Esophagus muscularis mucosa (tissue), 4 donors: Measurements from ENCODE around the gene ARNT2. TPM values are rescaled to one million over a fixed set of nuclear protein-coding genes. Genes with fewer than 3 reads are reported as not detected.

ENCODE experiments used
- DNase-seq: peaks from one replicate; pipeline ENCODE4 v3.0.0-alpha.2; 2017; ENCODE audit errors: extremely low spot score
- H3K27ac ChIP-seq, 4 donors: fragments of 200-600 bp; sonication (generic); replicated peaks in 1 of 4; 1 replicate in 3 of 4; 2 replicates in 1 of 4; pipeline ENCODE4 v1.5.1; 2016 to 2019; ENCODE audit warnings: mild to moderate bottlenecking in 1 of 4
- H3K27me3 ChIP-seq, 4 donors: fragments of 200-600 bp; sonication (generic); one replicate each; pipeline versions ENCODE4 v1.5.1 to v1.6.0; 2016 to 2019
- H3K36me3 ChIP-seq, 4 donors: fragments of 200-600 bp; sonication (generic); one replicate each; pipeline ENCODE4 v1.5.1; 2016 to 2019
- H3K4me1 ChIP-seq, 4 donors: fragments of 200-600 bp; sonication (generic); one replicate each; pipeline ENCODE4 v1.5.1; 2016 to 2019
- H3K4me3 ChIP-seq, 4 donors: fragments of 200-600 bp; sonication (generic); 1 replicate in 2 of 4; 2 replicates in 2 of 4; pipeline ENCODE4 v1.5.1; 2016 to 2019; ENCODE audit warnings: mild to moderate bottlenecking in 4 of 4, moderate library complexity in 1 of 4
- H3K9me3 ChIP-seq, 4 donors: fragments of 200-600 bp; sonication (generic); 1 replicate in 3 of 4; 2 replicates in 1 of 4; pipeline ENCODE4 v1.5.1; 2016 to 2019
- EP300 ChIP-seq: sonication (generic); formaldehyde crosslinking; IDR thresholded peaks from one replicate; pipeline ENCODE4 v1.6.1; 2017; ENCODE audit warnings: antibody characterized with exemption
- POLR2A ChIP-seq: fragments of 450-650 bp; IDR thresholded peaks from one replicate; pipeline ENCODE4 v1.6.1; 2017; ENCODE audit warnings: antibody characterized with exemption, moderate library complexity, mild to moderate bottlenecking, low read depth
- POLR2AphosphoS5 ChIP-seq, 2 donors: sonication (generic); formaldehyde crosslinking; IDR thresholded peaks; one replicate each; pipeline ENCODE4 v1.6.1; 2017; ENCODE audit warnings: antibody characterized with exemption in 2 of 2
- WGBS: methylation state at CpG from one replicate; pipeline ENCODE4 v1.1.5; 2018; 5-methylcytosine and 5-hydroxymethylcytosine counted together
- intact Hi-C: fragments of 100-400 bp; cut with DNase I; formaldehyde crosslinking; loops from one replicate; pipeline ENCODE4 v1.15.1; 2023
- total RNA-seq, 4 donors: library from RNA; depleted of rRNA; stranded (reverse); fragments of >200 nt; gene quantifications; one replicate each; pipeline versions ENCODE4 v1.1.0 to v1.2.1, GENCODE V29; 2016
- TF ChIP-seq, protein P1 (sequence below), 3 experiments: fragments of 200-600 bp in 2 of 3; fragments of 450-650 bp in 1 of 3; sonication (generic) in 2 of 3; IDR thresholded peaks; one replicate each; pipeline ENCODE4 v1.5.1; 2017 to 2019; ENCODE audit warnings: antibody characterized with exemption in 3 of 3, mild to moderate bottlenecking in 2 of 3, moderate library complexity in 1 of 3

Gene ARNT2
- total RNA-seq, 4 donors from 2014 or later = 5.4 to 14.6 (median 8.2) TPM

DNA sequence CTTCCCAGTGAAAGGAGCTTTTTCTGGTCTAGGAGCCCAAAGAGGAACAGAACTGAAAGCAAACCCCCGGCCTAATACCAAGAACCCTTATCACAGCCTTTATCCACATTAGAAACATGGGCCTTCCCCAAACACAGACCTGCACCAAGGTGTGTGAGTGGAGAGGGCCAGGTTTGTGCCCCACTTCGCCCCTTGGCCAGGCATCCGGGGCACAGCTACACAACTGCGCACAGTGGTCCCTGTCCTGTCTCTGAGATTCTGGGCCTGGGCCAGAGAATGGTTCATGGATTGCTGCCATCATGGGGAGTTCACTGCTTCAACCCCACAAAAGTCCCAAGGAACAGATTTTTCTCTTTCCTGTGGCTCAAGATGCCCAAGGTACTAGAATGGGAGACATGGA lies 165.5 kb downstream of the ARNT2 start:
- Histone ChIP-seq H3K27me3 (no peaks in the 10 kb centered on the region), H3K4me1 (peaks cover 0 to 12% (median 8%) of the 10 kb centered on the region in 4 donors), H3K36me3 (peaks cover 0 to 12% (median 1%) of the 10 kb centered on the region in 4 donors), H3K27ac (no peak overlapping the region), H3K9me3 (no peaks in the 10 kb centered on the region), H3K4me3 (no peak overlapping the region)
- no peak for DNase-seq
- 91% methylated on average over 4 of the region's 4 CpGs for WGBS
- TF ChIP-seq, protein P1, sequence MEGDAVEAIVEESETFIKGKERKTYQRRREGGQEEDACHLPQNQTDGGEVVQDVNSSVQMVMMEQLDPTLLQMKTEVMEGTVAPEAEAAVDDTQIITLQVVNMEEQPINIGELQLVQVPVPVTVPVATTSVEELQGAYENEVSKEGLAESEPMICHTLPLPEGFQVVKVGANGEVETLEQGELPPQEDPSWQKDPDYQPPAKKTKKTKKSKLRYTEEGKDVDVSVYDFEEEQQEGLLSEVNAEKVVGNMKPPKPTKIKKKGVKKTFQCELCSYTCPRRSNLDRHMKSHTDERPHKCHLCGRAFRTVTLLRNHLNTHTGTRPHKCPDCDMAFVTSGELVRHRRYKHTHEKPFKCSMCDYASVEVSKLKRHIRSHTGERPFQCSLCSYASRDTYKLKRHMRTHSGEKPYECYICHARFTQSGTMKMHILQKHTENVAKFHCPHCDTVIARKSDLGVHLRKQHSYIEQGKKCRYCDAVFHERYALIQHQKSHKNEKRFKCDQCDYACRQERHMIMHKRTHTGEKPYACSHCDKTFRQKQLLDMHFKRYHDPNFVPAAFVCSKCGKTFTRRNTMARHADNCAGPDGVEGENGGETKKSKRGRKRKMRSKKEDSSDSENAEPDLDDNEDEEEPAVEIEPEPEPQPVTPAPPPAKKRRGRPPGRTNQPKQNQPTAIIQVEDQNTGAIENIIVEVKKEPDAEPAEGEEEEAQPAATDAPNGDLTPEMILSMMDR (IDR thresholded peaks at IDR 0.05) = no peak
- no peak for TF ChIP-seq POLR2AphosphoS5 (IDR thresholded peaks at IDR 0.05)
- TF ChIP-seq POLR2A = no peak
- TF ChIP-seq EP300 = no peak
- intact Hi-C loops = loop anchor here (2.0 to 5.0 kb wide), 2 partner anchors 113 to 403 kb away; no protein-coding TSS in a partner anchor

DNA sequence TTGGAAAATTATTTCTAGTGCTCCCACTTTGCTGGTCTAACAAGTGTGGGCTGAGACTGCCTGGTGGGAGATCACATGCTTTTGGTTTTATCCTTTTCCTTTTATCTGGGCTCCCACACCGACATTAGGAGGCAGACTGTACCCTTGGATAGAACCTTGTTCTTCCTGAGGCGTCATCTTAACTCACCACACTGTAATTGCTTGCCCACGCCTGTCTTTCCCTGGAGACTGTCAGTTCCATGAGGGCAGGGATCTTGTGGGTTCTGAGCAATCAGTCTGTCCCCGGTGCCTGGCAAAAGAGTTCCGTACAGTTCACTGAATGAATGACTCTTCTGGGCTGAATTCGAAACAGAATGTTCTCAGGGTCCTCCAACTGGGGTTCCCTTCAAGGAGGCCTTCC lies 166.4 kb downstream of the ARNT2 start:
- H3K27me3 ChIP-seq = no peaks in the 10 kb centered on the region
- intact Hi-C loops = no loop called here
- no peaks in the 10 kb centered on the region for H3K9me3 ChIP-seq
- no peak for DNase-seq
- H3K4me1 ChIP-seq = peaks cover 0 to 12% (median 8%) of the 10 kb centered on the region in 4 donors
- H3K4me3 ChIP-seq = no peak overlapping the region
- H3K36me3 ChIP-seq = peaks cover 0 to 20% (median 5%) of the 10 kb centered on the region in 4 donors
- TF ChIP-seq POLR2AphosphoS5 (IDR thresholded peaks at IDR 0.05) = no peak
- TF ChIP-seq POLR2A = no peak
- TF ChIP-seq EP300 = no peak
- TF ChIP-seq, protein P1 (IDR thresholded peaks at IDR 0.05) = no peak
- 87% methylated on average over 6 of the region's 6 CpGs for WGBS
- no peak overlapping the region for H3K27ac ChIP-seq

DNA sequence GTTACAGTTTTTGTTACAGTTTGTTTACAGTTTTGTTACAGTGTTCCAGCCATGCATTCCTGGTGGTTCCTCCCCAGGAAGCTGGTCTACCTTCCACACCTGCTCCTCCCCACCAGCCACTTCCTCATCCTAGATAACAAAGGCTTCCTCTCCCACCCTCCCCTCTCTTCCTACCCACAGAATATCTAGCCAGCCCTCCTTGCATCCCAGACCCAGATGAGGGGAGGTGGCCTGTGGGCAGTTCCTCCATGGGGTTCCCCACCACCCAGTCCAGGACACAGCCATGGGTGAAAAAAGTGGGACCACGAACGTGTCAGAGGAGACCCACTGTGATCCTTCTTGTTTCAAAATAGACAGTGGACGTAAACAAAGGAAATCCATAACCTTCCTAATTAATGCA lies 168.2 kb downstream of the ARNT2 start:
- no peak for DNase-seq
- H3K27me3 ChIP-seq = no peaks in the 10 kb centered on the region
- H3K9me3 ChIP-seq = no peaks in the 10 kb centered on the region
- H3K36me3 ChIP-seq = peaks cover 0 to 29% (median 9%) of the 10 kb centered on the region in 4 donors
- H3K4me3 ChIP-seq = no peak overlapping the region
- TF ChIP-seq, protein P1 (IDR thresholded peaks at IDR 0.05) = no peak
- TF ChIP-seq POLR2A = no peak
- no peak for TF ChIP-seq POLR2AphosphoS5 (IDR thresholded peaks at IDR 0.05)
- TF ChIP-seq EP300 = no peak
- intact Hi-C loops = no loop called here
- H3K27ac ChIP-seq = no peak overlapping the region
- WGBS = 83% methylated on average over 3 of the region's 3 CpGs
- H3K4me1 ChIP-seq = peaks cover 0 to 9% (median 8%) of the 10 kb centered on the region in 4 donors

DNA sequence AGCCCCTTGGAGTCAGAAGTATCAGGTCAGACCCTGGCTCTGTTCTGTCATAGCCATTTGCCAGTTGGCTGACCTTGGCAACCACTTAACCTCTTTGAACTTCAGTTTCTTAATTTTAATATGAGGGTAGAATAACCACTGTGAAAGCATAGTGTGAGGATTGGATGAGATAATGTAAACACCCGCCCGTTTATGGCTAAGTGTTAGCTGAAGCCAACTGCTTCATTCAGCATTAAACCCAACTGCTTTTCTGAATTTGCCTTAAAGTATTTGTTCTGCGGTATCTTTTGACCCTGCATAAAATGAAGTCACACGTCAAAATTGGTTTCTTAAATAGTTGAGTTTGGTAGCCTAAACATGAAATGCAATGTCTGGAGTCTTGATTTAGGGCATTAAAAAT lies 169.4 kb downstream of the ARNT2 start:
- no peaks in the 10 kb centered on the region for H3K27me3 ChIP-seq
- H3K9me3 ChIP-seq = no peaks in the 10 kb centered on the region
- H3K4me3 ChIP-seq = no peak overlapping the region
- no peak overlapping the region for H3K27ac ChIP-seq
- intact Hi-C loops = no loop called here
- DNase-seq = no peak
- H3K36me3 ChIP-seq = peaks cover 0 to 41% (median 15%) of the 10 kb centered on the region in 4 donors
- 72% methylated on average over 4 of the region's 4 CpGs for WGBS
- TF ChIP-seq, protein P1 (IDR thresholded peaks at IDR 0.05) = no peak
- TF ChIP-seq POLR2A (no peak), POLR2AphosphoS5 (IDR thresholded peaks at IDR 0.05) (no peak), EP300 (no peak)
- H3K4me1 ChIP-seq = no peaks in the 10 kb centered on the region

DNA sequence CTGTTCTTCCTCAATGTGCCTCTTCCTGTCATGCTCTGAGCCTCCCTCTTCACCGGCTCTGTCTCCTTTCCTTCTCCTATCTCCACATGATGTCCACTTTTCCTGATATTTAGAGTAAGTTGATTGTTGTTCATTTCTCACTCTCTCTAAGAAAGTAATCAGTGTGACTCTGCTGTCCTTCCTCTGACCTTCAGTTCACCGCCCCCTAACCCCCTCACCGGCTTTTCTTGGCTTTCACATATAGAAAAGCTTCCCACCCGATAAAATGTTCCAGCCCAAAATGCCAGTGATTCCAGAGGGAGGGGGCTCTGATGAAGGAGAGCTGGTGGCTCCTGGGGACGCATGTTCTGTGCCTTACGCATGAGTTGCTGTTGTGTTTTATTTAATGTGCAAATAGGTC lies 170.4 kb downstream of the ARNT2 start:
- 81% methylated on average over 6 of the region's 6 CpGs for WGBS
- no peaks in the 10 kb centered on the region for H3K4me1 ChIP-seq
- intact Hi-C loops = no loop called here
- peaks cover 0 to 44% (median 14%) of the 10 kb centered on the region in 4 donors for H3K36me3 ChIP-seq
- H3K27ac ChIP-seq = no peak overlapping the region
- TF ChIP-seq, protein P1 (IDR thresholded peaks at IDR 0.05) = no peak
- TF ChIP-seq POLR2A (no peak), POLR2AphosphoS5 (IDR thresholded peaks at IDR 0.05) (no peak), EP300 (no peak)
- no peak for DNase-seq
- H3K9me3 ChIP-seq = no peaks in the 10 kb centered on the region
- H3K27me3 ChIP-seq = no peaks in the 10 kb centered on the region
- H3K4me3 ChIP-seq = no peak overlapping the region
